GM12864 (cell line): ENCODE measurements around the gene ST6GALNAC1.
"Not testable (repeated sequence)": the region's sequence is repeated elsewhere in the genome, so short reads cannot be mapped to it uniquely, and the experiment has no call there.

Experiments
- DNase-seq: peaks from one replicate; pipeline ENCODE4 v3.0.0-alpha.2; 2011; ENCODE audit warnings: low read depth
- H3K4me3 ChIP-seq: 2 replicates; pipeline ENCODE4 v1.5.1; 2011; ENCODE audit warnings: mild to moderate bottlenecking, low read depth, low read length, control low read depth
- TF ChIP-seq, protein P1 (sequence below): IDR thresholded peaks from 2 replicates; pipeline ENCODE4 v1.5.1; 2011; ENCODE audit warnings: low read depth, mild to moderate bottlenecking, moderate library complexity, low read length, control low read depth, inconsistent platforms; ENCODE audit errors: missing control alignments

The ST6GALNAC1 gene

DNA sequence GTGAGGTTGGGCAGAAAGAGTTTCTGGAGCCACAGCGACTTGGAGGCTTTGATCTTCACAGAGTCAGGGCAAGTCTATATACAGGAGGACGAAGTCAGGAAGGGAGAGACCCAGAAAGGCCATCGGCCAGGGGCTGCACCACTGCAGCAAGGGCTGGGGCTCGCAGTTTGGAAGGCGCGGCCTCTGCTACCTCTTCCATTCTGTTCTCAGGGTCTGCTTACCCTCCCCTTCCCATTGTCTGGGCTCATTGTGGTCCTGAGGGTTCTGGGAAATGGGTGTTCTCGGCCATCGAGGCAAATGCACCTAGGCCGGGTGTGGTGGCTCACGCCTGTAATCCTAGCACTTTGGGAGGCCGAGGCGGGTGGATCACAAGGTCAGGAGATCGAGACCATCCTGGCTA is 16.0 kb downstream of the ST6GALNAC1 start:
- TF ChIP-seq, protein P1, sequence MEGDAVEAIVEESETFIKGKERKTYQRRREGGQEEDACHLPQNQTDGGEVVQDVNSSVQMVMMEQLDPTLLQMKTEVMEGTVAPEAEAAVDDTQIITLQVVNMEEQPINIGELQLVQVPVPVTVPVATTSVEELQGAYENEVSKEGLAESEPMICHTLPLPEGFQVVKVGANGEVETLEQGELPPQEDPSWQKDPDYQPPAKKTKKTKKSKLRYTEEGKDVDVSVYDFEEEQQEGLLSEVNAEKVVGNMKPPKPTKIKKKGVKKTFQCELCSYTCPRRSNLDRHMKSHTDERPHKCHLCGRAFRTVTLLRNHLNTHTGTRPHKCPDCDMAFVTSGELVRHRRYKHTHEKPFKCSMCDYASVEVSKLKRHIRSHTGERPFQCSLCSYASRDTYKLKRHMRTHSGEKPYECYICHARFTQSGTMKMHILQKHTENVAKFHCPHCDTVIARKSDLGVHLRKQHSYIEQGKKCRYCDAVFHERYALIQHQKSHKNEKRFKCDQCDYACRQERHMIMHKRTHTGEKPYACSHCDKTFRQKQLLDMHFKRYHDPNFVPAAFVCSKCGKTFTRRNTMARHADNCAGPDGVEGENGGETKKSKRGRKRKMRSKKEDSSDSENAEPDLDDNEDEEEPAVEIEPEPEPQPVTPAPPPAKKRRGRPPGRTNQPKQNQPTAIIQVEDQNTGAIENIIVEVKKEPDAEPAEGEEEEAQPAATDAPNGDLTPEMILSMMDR = no peak
- no peak for DNase-seq
- H3K4me3 ChIP-seq = no peak overlapping the region

GRCh38 chr17:76626442-76626841 is 17.1 kb downstream of the ST6GALNAC1 start:
- no peak for DNase-seq
- TF ChIP-seq, protein P1 = no peak
- no peak overlapping the region for H3K4me3 ChIP-seq

DNA sequence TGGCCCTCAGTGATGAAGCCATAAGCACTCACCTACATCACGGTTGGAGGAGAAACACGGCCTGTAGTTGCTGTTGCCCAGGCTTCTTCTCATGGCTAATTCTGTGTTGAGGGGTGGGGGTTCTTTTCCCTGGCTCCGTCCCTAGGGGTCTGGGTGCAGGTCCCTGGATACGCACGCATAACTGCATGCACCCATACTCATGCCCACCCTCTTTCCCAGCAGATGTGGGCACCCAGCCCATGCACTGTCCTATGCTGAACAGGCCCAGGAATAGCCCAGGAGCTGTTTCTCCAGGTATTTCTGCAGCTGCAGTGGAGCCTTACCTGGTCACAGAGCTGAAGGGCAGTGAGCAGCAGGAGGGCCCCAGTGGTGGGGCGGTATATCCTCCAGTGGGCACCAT is 18.1 kb downstream of the ST6GALNAC1 start:
- TF ChIP-seq, protein P1 = no peak
- H3K4me3 ChIP-seq = no peak overlapping the region
- no peak for DNase-seq

- no peak overlapping the region for H3K4me3 ChIP-seq
- DNase-seq = peak; percentile 13
- TF ChIP-seq, protein P1 = peak; percentile 95
These were observed 20.0 kb downstream of the ST6GALNAC1 start for GRCh38 chr17:76623271-76624146.

DNA sequence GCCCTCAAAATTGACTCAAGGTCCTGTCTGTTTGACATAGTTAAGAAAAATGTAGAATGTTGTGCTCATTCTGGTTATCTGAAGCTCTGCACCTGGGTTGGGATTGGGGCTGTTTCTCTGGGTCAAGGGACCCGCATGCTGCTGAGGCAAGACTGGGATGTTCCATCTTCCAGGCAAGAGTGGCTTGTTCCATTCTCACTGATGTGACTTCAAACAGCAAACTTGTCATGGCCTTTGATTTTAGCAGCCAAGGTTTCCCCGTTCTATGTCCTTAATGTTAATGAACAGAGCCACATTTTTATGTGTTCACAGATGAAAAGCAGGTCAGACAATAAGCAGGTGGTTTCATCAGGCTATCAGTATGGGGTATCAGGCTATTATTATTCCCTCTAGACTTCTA is 25.7 kb downstream of the ST6GALNAC1 start:
- DNase-seq = no peak
- TF ChIP-seq, protein P1 = no peak
- H3K4me3 ChIP-seq = no peak overlapping the region

DNA sequence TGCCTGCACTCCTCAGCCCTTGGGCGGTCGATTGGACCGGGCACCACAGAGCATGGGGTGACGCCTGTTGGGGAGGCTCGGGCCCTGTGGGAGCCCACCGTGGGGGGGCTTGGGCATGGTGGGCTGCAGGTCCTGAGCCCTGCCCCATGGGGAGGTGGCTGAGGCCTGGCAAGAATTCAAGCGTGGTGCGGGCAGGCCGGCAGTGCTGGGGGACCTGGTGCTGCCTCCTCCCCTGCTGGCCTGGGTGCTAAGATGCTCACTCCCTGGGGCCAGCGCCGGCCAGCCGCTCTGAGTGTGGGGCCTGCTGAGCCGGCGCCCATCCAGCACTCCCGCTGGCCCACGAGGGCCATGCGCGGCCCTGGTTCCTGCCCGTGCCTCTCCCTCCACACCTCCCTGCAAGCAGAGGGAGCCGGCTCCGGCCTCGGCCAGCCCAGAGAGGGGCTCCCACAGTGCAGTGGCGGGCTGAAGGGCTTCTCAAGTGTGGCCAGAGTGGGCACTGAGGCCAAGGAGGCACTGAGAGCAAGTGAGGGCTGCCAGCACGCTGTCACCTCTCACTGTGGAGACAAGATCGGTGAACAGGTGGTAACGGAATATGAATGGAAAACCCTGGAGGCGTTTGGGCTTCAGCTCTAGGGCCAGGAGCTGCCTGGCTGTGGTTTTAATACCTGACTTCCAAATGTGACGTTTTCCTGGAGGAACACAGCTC is 28.5 kb downstream of the ST6GALNAC1 start:
- DNase-seq = no peak
- TF ChIP-seq, protein P1 = no peak
- H3K4me3 ChIP-seq = no peak overlapping the region

DNA sequence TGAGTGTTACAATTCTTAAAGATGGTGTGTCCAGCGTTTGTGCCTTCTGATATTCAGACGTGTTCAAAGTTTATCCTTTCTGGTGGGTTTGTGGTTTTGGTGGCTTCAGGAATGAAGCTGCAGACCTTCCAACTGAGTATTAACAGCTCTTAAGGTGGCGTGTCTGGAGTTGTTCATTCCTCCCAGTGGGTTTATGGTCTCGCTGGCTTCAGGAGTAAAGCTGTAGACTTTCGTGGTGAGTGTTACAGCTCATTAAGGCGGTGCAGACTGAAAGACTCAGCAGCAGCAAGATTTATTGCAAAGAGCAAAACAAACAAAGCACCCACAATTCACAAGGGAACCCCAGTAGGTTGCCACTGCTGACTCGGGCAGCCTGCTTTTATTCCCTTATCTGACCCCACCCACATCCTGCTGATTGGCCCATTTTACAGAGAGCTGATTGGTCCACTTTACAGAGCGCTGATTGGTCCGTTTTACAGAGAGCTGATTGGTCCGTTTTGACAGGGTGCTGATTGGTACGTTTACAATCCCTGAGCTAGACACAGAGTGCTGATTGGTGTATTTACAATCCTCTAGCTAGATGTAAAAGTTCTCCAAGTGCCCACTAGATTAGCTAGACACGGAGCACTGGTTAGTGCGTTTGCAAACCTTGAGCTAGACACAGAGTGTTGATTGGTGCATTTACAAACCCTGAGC is 29.3 kb downstream of the ST6GALNAC1 start:
- not testable (repeated sequence) for H3K4me3 ChIP-seq, DNase-seq
